ENCODE data around the gene CHRND.

Gene CHRND

DNA sequence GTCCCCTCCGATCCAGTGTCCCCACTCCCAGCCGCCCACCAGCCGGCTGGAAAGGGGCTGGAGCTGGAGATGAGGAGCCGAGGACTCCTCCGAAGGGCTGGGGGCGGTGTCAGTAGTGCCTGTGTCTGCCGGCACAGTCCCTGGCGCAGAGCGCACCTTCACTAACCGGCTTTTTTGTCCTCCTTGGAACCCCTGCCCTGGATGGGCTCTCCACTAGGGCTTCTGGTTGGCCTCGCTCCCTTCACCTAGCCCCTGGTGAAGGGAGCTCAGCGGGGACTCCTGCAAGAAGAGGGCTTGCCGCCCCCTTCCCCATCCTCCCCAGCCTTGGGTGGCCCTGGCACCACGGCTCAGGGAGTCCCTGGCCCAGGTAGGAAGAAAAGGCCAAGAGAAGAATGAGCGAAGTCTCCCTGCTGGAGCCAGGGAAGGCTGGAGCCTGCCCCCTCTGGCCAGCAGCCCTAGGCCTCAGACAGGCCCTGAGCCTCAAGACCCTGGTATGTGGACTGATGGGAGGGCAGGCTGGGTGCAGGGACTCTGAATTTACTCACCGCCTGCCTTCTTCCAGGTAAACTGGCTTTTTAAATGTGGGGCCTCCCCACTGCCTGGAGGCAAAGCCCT lies 37.8 kb upstream of the CHRND start:
- DNase-seq, result no peak

DNA sequence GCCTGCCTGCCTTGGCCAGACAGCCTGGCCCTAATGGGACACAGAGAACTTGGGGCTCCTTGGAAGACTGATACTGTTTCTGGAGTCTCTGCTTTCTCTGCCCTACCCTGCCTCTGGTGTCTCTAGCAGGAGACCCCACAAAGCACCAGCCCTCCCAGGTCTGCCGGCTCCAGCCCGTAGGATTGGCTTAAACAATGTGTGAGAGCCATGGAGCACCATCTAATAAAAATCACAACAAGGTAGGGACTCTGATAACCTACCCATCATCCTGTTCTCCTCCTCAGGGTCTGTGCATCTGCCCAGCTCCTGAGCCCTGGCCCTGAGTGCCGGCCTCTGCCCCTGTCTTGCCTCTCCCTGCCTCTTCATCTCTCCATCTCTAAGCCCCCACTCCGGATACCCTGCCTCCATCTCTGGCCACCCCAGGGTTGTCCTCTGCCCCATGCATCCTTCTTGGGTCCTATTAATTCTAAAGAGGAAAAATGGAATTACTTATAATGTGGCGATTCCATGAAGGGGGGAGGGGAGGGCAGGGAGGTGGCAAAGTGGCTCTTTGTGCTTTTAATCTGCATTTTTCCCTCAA lies 37.1 kb upstream of the CHRND start:
- DNase-seq, result no peak

DNA sequence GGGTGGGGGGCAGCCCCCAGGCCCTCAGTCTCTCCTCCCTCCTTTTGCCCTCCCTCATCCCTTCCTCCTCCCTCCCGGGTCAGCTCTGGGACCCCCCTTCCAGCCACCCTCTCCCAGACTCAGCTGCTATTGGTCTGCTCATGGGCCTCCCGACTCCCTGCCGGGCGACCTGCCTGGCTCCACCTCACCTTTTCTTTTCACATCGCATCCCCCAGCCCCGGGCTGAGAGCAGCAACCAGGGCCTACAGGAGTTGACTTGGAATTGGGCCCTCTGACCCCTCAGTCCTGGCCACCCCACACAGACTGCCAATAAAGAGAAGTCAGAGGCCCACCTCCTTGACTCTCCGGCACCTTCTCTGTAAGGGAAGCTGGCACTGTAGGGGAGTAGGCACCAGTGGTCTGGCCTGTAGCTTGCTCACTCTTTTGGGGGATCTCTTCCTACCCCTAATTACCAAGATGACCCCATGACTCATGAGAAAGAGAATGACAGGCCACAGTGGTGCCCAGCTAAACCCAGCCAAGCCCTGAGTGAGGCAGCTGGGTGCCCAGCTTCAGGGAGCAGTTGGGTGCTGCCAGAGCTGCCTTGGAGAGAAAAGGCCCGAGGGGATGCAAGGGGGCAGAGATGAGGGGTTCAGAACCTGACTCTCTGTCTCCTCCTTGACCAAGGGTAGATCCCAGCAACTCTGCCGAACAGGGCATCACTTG lies 36.3 kb upstream of the CHRND start:
- no peak for DNase-seq

DNA sequence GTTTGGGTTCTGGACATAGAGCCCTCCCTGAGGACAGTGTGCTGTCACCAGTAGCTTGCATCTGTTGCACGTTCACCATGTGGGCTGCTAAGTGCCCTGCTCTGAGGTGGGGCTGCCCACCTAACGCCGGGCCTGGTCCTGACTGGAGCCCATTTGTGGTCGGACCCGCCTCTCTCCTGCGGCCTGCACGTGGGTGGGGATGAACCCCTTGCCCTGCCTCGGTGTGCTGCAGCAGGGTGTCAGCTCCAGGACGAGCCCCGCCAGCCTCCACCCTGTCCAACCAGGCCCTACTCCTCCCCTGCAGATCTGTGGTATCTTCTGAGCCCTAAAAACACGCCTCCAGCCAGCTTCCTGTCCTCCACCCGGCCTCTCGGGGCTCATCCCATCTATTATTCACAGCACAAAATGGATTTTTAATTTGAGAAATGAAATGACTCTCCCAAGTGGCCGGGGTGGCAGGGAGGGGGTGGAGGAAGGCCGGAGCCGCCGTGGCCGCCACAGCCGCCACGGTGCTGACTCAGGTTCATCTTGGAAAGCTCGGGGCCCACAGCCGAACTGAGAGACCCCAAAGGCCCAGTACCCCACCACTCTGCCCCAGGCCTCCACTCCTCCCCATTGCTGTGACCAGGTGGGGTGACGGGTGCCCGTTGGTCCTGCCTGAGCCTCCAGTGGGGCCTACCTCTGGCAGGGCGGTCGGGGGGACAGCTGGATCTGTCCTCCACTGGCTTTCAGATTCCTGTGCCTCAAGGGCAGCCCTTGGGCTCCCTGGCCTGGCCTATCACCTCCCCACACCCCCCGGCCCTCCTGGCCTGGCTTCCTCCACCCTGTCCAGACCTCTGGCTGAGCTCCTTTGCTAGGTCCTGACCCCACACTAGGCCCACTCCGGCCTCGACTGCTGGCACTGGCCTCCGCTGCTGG lies 35.5 kb upstream of the CHRND start:
- no peak for DNase-seq

DNA sequence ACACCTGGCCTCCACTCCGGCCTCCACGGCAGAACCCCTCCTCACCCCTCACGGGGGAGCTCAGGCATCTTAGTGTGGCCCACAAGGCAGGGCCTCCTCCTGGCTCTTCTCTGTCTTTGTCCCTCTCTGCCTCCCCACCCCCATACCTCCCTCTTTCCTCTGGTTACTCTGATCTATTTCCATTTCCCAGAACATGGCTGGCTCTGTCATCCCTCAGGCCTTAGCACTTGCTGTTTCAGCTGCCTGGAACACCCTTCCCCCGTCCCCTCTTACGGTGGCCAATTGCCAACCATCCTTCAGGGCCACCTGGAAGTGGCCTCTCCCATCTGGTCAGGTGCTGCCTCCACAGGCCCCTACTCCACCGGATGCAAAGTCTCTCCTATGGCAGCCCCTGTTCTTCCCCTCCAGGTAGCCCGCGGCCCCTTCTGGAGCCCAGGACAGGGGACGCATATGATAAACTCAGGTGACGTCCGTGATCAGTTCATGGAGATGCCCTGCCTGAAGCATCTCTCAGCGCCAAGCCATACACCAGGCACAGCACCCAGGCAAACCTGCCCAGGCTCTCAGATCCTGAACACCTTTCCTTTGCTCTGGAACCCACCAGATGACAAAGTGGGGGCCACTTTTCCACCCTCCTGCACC lies 34.7 kb upstream of the CHRND start:
- DNase-seq, result no peak

DNA sequence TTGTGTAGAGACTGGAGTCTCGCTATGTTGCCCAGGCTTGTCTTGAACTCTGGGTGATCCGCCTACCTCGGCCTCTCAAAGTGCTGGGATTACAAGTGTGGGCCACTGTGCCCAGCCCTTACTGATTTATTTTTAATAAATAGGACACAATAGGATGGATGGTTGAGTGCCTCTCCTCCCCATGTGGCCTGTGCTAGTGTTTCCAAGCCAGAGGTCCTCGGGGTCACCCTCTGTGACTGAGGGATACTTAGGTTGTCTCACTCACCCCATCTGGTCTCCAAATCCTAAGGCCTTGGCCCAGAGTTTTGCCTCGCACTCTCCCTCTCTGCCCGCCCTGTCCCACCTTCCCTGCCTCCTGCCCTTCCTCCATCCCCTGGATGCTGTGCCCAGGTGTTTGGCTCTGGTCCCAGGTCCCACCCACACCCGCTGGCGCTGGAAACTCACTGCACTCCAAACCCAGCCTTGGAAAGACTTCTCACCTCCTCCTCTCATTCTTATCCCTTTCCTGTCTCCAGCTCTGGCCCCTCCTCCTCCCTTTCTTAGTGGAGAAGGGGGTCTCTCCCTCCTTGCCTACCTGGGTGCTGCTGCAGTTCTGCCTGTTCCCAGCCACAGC lies 33.6 kb upstream of the CHRND start:
- DNase-seq, result no peak

DNA sequence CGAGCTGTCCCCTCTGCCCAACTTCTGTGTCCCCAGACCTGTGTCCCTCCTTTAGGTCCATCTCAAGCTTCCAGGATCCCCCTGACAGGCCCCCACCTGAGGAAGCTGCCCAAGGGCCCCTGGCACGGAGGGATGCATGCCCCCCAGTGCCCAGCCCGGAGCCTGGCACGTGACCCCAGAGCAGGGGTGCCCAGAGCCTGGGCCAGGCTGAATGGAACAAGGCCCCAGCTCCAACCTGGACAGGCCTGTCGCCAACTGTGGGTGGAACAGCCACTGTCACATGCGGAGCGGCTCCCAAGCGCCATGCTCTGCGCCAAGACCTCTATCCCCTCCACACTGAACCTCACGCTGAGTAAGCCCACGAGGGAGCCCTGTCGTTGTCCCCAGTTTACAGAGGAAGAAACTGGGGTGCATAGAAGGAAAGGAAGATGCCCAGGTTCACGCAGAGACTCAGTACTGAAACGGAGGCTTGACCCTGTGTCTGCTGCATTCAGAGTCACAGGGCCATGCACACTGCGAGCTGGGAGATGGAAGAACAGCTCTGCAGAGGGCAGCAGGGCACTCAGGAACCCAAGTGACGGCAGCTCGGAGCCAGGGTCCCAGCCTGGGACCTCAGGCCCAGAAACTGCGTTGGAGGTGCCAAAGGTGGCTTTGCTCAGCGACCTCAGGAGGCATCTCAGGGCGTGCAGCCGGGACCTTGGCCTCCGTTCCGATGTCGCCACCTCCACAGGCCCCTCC lies 32.8 kb upstream of the CHRND start:
- DNase-seq, result no peak

DNA sequence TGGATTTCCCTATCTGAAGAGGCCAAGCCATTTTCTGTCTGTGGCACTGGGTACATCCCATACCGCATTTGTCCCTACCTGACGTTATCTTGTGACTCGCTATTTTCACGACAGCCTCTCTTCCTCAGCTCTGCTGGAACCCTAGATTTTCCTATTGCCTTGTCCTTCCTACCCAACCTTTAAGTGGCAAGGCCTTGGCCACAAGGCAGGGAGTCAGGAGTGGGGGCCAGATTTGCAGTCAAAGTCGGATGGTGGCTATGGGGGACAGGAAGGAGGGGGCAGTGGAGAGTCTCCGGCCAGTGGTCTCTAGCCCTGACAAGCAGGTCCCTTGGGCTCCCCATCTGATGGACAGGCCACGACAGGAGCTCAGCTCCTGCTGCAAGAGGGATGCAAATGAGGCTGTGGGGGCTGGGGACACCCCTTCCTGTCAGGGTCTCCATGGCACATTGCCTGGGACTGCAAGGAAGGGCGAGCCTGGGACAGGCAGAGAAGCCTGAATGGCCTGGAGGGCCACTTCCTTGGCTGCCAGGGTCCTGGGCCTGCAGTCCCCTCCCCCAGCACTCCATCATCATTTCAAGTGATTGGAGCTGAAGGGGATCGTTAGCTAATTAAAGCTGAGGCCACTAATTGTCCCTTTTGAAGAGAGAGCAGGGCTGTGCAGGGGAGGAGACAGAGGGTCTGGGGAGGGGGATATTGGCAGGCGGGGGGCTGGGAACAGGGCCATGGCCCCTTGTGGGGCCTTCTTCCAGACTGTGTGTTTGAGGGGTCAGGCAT lies 32.1 kb upstream of the CHRND start:
- no peak for DNase-seq

DNA sequence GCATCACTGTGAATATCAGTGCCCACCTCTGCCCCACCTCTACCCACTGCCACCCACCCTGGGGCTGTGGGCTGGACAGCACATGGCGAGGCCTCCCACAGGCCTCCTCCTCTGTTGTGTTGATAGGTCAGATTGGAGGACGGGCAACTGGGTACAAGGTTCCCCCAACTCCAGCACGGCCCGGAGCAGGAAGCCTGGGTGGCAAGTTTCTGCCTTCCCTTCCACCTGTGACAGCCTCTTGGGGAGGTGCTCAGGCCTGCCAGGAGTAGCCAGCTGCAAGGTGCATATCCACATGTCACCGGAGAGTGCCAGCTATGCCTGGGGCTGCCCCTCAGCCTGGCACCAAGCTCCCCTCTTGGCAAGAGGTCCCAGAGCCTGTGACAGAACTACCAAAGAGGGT lies 31.4 kb upstream of the CHRND start:
- DNase-seq, result no peak

DNA sequence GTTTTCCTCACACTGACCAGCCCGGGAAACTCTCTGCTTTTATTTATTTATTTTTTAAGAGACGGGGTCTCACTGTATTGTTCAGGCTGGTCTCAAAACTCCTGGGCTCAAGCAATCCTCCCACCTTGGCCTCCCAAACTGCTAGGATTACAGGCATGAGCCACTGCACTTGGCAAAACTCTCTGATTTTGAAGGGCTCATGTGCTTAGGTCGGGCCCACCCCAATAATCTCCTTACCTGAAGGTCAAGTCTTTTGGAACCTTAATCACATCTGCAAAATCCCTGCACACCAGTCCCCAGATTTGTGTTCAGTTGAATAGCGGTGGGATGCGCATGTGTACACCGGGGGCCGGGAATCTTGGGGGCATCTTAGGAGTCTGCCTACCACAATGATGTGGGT lies 30.7 kb upstream of the CHRND start:
- no peak for DNase-seq

DNA sequence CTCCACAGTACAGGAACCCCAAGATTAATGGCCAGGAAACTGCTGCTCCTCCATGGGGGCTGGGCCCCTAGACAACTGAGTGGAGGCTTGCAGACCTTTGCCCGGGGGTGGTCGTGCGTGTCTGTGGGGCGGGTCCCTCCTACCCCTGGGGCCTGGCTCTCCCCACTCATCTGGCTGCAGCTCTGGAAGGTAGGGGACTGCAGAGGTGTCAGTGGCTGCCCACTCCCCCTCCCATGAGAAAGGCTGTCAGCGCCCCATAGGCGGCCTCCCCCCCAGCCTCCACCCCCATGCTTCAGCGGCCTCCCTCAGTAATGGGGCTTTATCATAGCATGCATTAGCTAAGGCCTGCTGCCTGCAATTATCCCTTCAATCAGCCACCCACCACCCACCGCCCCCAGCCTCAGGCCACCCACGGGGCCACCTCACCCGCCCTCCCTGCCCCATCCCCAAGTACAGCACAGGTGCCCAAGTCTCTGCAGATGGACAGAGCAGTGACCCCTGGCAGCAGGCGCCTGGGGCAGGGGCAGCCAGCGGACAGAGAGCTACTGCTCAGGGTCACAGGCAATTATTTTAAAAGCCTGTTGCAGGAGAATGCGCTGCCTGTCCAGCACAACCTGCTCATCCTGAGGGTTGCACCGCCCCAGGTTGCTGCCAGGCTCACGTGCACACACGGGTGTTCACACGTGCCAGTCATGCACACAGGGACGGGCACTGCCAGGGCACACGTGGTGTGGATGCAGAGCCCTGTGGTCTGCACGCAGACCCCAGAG lies 29.3 kb upstream of the CHRND start:
- no peak for DNase-seq

DNA sequence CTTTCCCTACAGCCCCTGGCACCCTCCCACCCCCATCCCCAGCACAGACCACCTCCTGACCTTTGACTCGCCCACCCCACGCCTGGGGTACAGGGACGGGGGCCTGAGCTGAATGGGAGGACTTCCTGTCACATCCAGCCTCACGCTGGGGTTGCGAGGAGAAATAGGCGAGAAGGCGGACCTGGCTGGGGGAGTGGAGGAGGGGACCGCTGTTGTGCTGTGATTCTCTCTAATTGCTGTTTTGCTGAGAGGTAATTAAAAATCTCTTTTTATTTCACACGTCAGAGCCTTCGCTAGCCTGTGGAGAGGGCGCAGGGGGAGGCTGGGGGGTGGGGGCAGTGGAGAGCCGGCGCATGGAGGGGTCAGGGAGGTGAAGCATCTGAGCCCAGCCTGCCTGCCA lies 28.6 kb upstream of the CHRND start:
- no peak for DNase-seq

DNA sequence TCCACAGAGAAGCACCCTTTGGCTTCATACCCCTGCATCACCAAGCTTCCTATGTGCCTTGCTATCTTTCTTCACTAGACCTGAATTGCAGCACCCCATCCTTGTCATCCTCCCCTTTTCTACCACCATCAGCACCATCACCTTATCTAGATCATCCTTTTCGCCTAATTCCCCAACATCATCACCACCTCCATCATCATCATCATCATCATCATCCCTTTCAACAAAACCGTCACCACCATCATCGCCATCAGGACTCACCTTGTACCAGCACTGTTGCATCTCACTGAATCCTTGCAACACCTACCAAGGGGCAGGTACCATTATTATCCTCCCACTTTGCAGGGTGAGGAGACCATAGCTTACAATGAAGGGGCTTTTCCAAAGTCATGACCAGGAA lies 27.5 kb upstream of the CHRND start:
- DNase-seq, result no peak

DNA sequence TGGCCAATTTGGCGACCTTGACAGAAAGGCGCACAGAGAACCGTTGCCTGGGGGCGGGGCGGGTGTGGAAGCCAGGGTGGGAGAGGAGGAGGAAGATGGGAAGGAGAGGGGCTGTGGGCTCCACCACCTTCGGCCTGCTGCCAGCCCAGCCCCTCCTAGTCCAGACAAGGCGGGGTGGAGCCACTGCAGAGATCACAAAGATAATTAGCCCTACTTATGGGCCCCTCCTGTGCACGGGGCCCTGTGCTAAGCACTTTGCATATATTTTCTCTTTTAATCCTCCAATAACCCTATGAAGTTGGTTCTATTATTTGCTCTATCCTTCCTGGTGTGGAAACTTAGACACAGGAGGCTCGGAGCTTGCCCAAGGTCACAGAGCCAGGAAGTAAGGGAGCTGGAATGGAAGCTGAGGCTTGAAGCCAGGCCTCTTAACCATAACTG lies 24.6 kb upstream of the CHRND start:
- no peak for DNase-seq

DNA sequence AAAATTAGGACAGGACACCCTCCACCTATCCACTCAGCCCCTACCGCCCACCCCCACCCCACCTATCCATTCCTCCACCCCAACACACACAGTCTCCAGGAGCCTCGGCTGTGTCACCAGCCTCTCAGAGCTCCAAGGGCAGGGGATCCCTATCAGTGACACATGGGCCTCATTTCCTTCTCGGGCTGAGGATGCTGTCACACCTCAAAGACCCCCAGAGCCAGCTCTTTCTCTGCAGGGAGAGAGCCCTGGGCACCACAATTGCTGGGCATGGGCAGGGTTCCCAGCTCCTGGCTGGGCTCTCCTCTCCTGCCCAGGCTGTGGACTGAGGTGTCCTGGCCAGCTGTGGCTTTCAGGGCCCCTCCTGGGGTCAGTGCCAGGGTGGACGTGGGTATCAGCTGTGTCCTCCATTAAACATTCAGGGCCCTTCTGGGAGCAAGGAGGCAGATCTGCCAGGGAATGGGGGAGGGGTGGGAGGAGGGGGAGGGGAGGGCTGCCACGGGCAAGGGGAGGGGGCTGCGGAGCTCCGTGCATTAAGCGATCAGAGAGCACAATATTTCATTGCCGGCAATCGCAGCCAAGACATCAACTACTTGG lies 24.1 kb upstream of the CHRND start:
- DNase-seq, result no peak

DNA sequence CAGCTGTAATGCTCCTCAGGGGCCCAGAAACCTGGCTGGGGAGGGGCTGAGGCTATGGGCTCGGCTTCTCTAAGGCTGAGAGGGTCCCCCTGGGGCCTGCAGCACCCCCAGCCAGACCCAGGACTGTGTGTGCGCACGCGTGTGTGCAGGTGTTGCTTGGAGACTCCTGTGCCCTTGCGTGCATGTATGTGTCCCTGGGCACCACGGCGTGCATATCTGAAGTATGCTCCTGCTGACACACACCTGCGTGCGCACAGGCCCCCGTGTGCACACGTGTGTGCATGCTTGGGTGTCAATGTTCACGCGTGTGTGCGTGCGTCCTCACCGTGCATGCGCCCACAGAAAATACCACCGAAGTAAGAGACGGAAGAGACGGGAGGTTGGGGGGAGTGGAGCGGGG lies 23.4 kb upstream of the CHRND start:
- no peak for DNase-seq

DNA sequence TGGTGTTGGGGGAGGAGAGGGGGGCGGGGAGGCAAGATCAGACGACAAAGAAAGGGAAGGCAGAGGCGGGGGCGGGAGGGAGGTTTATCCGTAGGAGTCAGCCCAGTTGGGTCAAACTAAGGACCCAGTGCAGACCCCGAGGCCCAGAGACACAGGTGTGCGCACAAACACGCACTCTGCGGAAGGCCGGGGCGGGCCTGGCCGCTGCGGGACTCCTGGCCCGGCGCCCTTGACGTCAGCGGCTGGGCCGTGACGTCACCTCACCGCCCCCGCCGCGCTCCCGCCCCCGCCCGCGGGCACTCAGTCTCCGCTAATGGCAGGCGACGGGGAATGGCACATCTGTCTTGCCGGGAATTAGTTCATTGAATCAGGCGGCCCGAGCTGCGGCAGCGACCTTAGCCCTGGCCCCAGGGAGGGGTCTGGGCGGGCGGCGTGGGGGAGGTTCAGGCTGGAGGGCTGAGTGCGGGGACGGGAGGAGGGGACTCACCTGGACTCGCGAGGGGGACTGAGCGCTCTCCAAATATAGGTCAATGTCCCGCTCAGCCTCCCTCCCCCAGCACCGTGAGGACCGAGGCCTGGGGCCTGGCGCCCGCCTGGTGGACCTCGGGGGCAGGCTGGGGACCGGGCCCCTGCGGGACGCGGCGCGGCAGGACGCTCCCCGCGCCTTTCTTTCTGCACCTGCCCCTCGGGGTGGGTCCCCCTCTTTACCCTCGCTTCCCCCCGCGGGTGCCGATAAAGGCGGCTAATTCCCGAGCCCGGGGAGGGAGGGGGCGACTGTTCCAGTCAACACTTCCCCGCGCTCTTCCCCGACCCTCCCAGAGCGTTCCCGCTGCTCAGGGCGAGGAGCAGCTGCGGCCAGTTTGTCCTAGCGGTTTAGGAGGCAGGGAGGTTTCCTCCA lies 22.8 kb upstream of the CHRND start:
- no peak for DNase-seq

DNA sequence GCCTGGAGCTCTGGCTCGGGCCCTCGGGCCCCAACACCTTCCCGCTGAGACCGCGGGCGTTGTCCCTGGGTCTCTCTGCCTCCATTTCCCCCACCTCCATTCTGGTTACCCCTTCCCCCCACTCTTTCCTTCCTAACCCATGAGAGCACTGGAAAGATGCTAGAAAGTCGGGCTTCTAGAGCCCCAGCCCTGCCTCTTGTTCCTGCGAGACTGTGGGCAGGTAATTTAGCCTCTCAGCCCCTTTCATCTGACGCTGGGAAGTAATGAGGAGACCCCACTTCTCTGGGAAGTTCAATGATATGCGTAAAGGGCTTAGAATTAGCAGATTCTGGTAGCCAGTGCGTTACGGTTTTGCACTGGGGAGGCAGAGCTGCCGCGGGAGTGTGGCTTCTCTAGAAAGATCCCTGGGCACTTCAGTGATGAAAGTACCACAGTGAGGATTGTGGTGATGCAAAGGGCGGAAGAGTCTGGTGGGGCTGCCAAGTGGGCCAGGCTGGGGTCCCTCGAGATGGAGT lies 22.1 kb upstream of the CHRND start:
- DNase-seq, result no peak
